ENCODE measurements around the gene CAMK1D. TPM values are rescaled to one million over a fixed set of nuclear protein-coding genes. Genes with fewer than 3 reads are reported as not detected.
A peak's percentile ranks its signal among the peaks of the same experiment; 100 is the strongest.

The CAMK1D gene
- total and polyA plus RNA-seq, 2 donors (not counting 3 experiments of a cell fraction or from before 2014, with no cell fraction given) = 0.37 to 4.2 TPM

- FAIRE-seq = no peak
- Histone ChIP-seq H2AFZ (ENCODE audit: low read depth, low read length) (no peak overlapping the region), H3K9me1 (replicated peaks; ENCODE audit: control insufficient read depth, extremely low read depth, insufficient read depth, low read length) (no peaks in the 10 kb centered on the region), H3K9me3 (replicated peaks; ENCODE audit: control insufficient read depth, insufficient read depth, low read length) (no peaks in the 10 kb centered on the region), H3K4me2 (ENCODE audit: insufficient read depth, low read length) (no peak overlapping the region), H3K79me2 (ENCODE audit: control insufficient read depth, insufficient read depth, low read length) (no peaks in the 10 kb centered on the region), H3K36me3 (ENCODE audit: control insufficient read depth in 2 of 2, extremely low read depth in 1 of 2, insufficient read depth in 2 of 2, low read length in 2 of 2) (no peaks in the 10 kb centered on the region), H3K9ac (replicated peaks; ENCODE audit: extremely low read depth, insufficient read depth, low read length) (peak overlapping the region; percentile 22), H3K27me3 (ENCODE audit: control insufficient read depth in 2 of 2, insufficient read depth in 2 of 2, low read length in 2 of 2) (no peaks in the 10 kb centered on the region), H3K4me1 (ENCODE audit: control insufficient read depth, extremely low read depth, insufficient read depth, low read length) (peaks cover 12% of the 10 kb centered on the region), H3K4me3 (replicated peaks in 1 of 3; ENCODE audit: insufficient read depth in 1 of 3, low read depth in 1 of 3, low read length in 3 of 3) (no peak overlapping the region), H4K20me1 (replicated peaks; ENCODE audit: control insufficient read depth, extremely low read depth, insufficient read depth, low read length) (no peaks in the 10 kb centered on the region), H3K27ac (ENCODE audit: insufficient read depth, low read depth, low read length) (peak overlapping the region; percentile 85)
- BruUV-seq (replicated peaks) = no TSS peak
- intact Hi-C loops (cut with micrococcal nuclease) = no loop called here
- ChIA-PET POLR2A (no interaction called here), CTCF (interaction anchor here (1.3 to 1.6 kb wide), 2 partner anchors 41 to 97 kb away, joined by 3 to 8 read pairs; no protein-coding TSS in a partner anchor)
- TF ChIP-seq EZH2 (IDR thresholded peaks at IDR 0.05; ENCODE audit: borderline replicate concordance, low read depth, low read length, severe bottlenecking) (no peak), POLR2A (IDR thresholded peaks at IDR 0.05; ENCODE audit: low read depth, low read length) (no peak), MAX (IDR thresholded peaks at IDR 0.05; ENCODE audit: insufficient read depth, insufficient read length) (no peak), FOS (IDR thresholded peaks at IDR 0.05; ENCODE audit: borderline replicate concordance, insufficient read depth, low read length) (no peak), POLR2AphosphoS5 (IDR thresholded peaks at IDR 0.05; ENCODE audit: insufficient read depth, low read depth, low read length) (no peak), MYC (IDR thresholded peaks at IDR 0.05; ENCODE audit: low read depth, low read length) (no peak), CTCF (IDR thresholded peaks at IDR 0.05; ENCODE audit: extremely low read depth in 1 of 2, insufficient read depth in 1 of 2, low read depth in 1 of 2, low read length in 2 of 2) (no peak), GATA2 (IDR thresholded peaks at IDR 0.05; ENCODE audit: insufficient read depth, insufficient read length, low read depth, low read length) (no peak), JUN (IDR thresholded peaks at IDR 0.05; ENCODE audit: borderline replicate concordance, insufficient read depth, insufficient read length, low read depth) (no peak)
- no peak for DNase-seq (ENCODE audit: low read depth, low spot score)
- dilution Hi-C loops (cut with MboI; ENCODE audit: extremely low pct_ligation_motif_present, low sequenced_read_pairs) = no loop called here
Measured at GRCh38 chr10:12615296-12616220, 266.2 kb downstream of the CAMK1D start.

Measured in endothelial cell of umbilical vein (primary cell).